Spleen (tissue), 7 donors: ENCODE results near the gene RAI14.

Experiments used
- POLR2A ChIP-seq, 3 donors: fragments of 450-650 bp; IDR thresholded peaks; one replicate each; pipeline ENCODE4 v1.5.1; 2017; ENCODE audit warnings: antibody characterized with exemption in 3 of 3, mild to moderate bottlenecking in 1 of 3
- POLR2AphosphoS5 ChIP-seq, 3 donors: sonication (generic); formaldehyde crosslinking; IDR thresholded peaks; one replicate each; pipeline ENCODE4 v1.5.1; 2017; ENCODE audit warnings: antibody characterized with exemption in 3 of 3
- TF ChIP-seq, protein P1 (sequence below), 11 experiments: fragments of 200-600 bp in 7 of 11; fragments of 450-650 bp in 4 of 11; sonication (generic) in 4 of 11; IDR thresholded peaks in 8 of 11; conservative IDR thresholded peaks in 3 of 11; 1 replicate in 7 of 11; 2 replicates in 4 of 11; pipeline versions ENCODE4 v1.4.0 to v1.8.0; 2016 to 2021; ENCODE audit warnings: antibody characterized with exemption in 11 of 11, inconsistent platforms in 4 of 11, mild to moderate bottlenecking in 1 of 11
- donor health status: DM: no; HTN: no; CAD: no; lungs with moderate emphysema.
- donor health status: DM: no; HTN: no; CAD: no.
- donor health status: DM: no; HTN: no; CAD: no.

DNA sequence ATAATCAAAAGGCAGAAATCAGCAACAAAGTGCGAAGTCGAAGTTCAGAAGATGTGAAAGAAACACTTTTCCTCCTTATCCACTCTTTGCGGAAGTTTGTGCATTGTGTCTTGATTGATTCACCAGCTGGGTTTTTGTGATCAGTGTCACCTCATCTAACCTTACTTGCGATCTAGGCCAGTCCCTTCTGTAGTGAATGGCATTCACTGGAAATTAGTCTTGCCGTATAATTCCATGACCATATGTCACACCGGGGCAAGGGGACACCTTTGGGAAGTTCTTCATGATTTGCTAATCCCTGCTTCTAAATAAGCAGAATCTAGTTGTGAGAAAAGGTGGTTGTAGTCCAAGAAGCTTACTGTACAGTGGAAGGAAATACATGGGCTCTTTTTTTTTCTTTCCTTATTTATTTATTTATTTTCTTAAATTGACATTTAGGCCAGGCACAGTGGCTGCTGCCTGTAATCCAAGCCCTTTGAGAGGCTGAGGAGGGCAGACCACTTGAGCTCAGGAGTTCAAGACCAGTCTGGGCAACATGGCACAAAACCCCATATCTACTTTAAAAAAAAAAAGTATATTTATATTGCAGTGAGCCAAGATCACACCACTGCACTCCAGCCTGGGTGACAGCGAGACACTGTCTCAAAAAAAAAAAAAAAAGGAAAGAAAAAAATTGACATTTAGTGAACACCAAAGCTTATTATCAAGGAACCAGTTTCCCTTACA is 7.8 kb downstream of the RAI14 start:
- TF ChIP-seq, protein P1, sequence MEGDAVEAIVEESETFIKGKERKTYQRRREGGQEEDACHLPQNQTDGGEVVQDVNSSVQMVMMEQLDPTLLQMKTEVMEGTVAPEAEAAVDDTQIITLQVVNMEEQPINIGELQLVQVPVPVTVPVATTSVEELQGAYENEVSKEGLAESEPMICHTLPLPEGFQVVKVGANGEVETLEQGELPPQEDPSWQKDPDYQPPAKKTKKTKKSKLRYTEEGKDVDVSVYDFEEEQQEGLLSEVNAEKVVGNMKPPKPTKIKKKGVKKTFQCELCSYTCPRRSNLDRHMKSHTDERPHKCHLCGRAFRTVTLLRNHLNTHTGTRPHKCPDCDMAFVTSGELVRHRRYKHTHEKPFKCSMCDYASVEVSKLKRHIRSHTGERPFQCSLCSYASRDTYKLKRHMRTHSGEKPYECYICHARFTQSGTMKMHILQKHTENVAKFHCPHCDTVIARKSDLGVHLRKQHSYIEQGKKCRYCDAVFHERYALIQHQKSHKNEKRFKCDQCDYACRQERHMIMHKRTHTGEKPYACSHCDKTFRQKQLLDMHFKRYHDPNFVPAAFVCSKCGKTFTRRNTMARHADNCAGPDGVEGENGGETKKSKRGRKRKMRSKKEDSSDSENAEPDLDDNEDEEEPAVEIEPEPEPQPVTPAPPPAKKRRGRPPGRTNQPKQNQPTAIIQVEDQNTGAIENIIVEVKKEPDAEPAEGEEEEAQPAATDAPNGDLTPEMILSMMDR (IDR thresholded peaks at IDR 0.05 in 8 of 11, conservative IDR thresholded peaks at IDR 0.05 in 3 of 11), result no peak
- TF ChIP-seq POLR2A (IDR thresholded peaks at IDR 0.05), result no peak
- TF ChIP-seq POLR2AphosphoS5 (IDR thresholded peaks at IDR 0.05), result no peak
